GM23338 (cell line): ENCODE measurements around the gene THBS3. TPM values are rescaled to one million over a fixed set of nuclear protein-coding genes. Genes with fewer than 3 reads are reported as not detected.

Experiments used
- ATAC-seq: fragments of 200-7000 bp; cut with Tn5 transposase; 3 replicates; pipeline ENCODE4 v1.9.1; 2020
- DNase-seq: peaks from one replicate; pipeline ENCODE4 v3.0.0-alpha.2; 2015; ENCODE audit warnings: low spot score
- H2AFZ ChIP-seq: fragments of 200-600 bp; sonication (generic); 2 replicates; pipeline ENCODE4 v1.8.0; 2016; ENCODE audit warnings: antibody characterized with exemption, mild to moderate bottlenecking, moderate library complexity
- H3F3A ChIP-seq: fragments of 200-600 bp; sonication (generic); replicated peaks from 2 replicates; pipeline ENCODE4 v1.8.0; 2017; ENCODE audit warnings: antibody characterized with exemption, mixed run types, low read depth
- H3K27ac ChIP-seq: fragments of 200-600 bp; sonication (generic); 2 replicates; pipeline ENCODE4 v1.6.1; 2016; ENCODE audit warnings: low read depth
- H3K27me3 ChIP-seq: fragments of 200-600 bp; sonication (generic); 2 replicates; pipeline ENCODE4 v1.8.0; 2016; ENCODE audit warnings: mild to moderate bottlenecking, mixed run types, moderate library complexity; ENCODE audit not compliant: insufficient read depth
- H3K36me3 ChIP-seq: fragments of 200-600 bp; sonication (generic); 2 replicates; pipeline ENCODE4 v1.8.0; 2016; ENCODE audit warnings: mild to moderate bottlenecking; ENCODE audit not compliant: insufficient read depth
- H3K4me1 ChIP-seq: fragments of 200-600 bp; sonication (generic); 2 replicates; pipeline ENCODE4 v1.8.0; 2016; ENCODE audit warnings: mild to moderate bottlenecking, moderate library complexity; ENCODE audit not compliant: insufficient read depth
- H3K4me2 ChIP-seq: fragments of 200-600 bp; sonication (generic); 2 replicates; pipeline ENCODE4 v1.7.1; 2017; ENCODE audit warnings: mixed run types
- H3K4me3 ChIP-seq: fragments of 200-600 bp; sonication (generic); 2 replicates; pipeline ENCODE4 v1.6.1; 2016; ENCODE audit warnings: mixed run types
- H3K79me2 ChIP-seq: fragments of 200-600 bp; sonication (generic); replicated peaks from 2 replicates; pipeline ENCODE4 v1.8.0; 2017; ENCODE audit warnings: mild to moderate bottlenecking; ENCODE audit not compliant: insufficient read depth
- H3K9me2 ChIP-seq: fragments of 200-600 bp; sonication (generic); 2 replicates; pipeline ENCODE4 v1.8.0; 2017; ENCODE audit not compliant: insufficient read depth
- H4K20me1 ChIP-seq: fragments of 200-600 bp; sonication (generic); replicated peaks from 2 replicates; pipeline ENCODE4 v1.8.0; 2017; ENCODE audit warnings: mild to moderate bottlenecking; ENCODE audit not compliant: insufficient read depth
- H3K27ac Mint-ChIP-seq: 2 replicates; pipeline ENCODE4 v1.8.0; 2020; ENCODE audit warnings: inconsistent platforms, mild to moderate bottlenecking, moderate library complexity, mixed read lengths
- H3K27me3 Mint-ChIP-seq: 3 replicates; pipeline ENCODE4 v1.8.0; 2022; ENCODE audit warnings: low read depth, mild to moderate bottlenecking, moderate library complexity, mixed read lengths, inconsistent platforms; ENCODE audit not compliant: insufficient read depth, poor library complexity
- H3K36me3 Mint-ChIP-seq: 3 replicates; pipeline ENCODE4 v1.8.0; 2021; ENCODE audit warnings: low read depth, mild to moderate bottlenecking, inconsistent platforms, moderate library complexity, mixed read lengths
- H3K4me1 Mint-ChIP-seq: 3 replicates; pipeline ENCODE4 v1.8.0; 2020; ENCODE audit warnings: mild to moderate bottlenecking, inconsistent platforms, mixed read lengths
- H3K4me3 Mint-ChIP-seq: 3 replicates; pipeline ENCODE4 v1.8.0; 2021; ENCODE audit warnings: moderate library complexity, mild to moderate bottlenecking, inconsistent platforms, mixed read lengths
- H3K9me3 Mint-ChIP-seq: 3 replicates; pipeline ENCODE4 v1.8.0; 2020; ENCODE audit warnings: moderate library complexity, mild to moderate bottlenecking, inconsistent platforms, mixed read lengths
- NANOG ChIP-seq: IDR thresholded peaks from 2 replicates; pipeline ENCODE4 v1.6.1; 2016; ENCODE audit warnings: antibody characterized with exemption, borderline replicate concordance
- STAT1 ChIP-seq: IDR thresholded peaks from one replicate; pipeline ENCODE4 v1.6.1; 2016; ENCODE audit warnings: antibody characterized with exemption; ENCODE audit not compliant: unreplicated experiment
- ZNF331 ChIP-seq: fragments of 250-450 bp; sonication (Bioruptor Pico); IDR thresholded peaks from 2 replicates; pipeline ENCODE4 v1.5.0; 2020; ENCODE audit warnings: low read depth, mild to moderate bottlenecking, moderate library complexity
- polyA plus RNA-seq: library from polyadenylated mRNA; unstranded; fragments of >200 nt; fragmentation: Nextera tagmentation; extraction: Ambion mirVana; gene quantifications from 2 replicates; pipeline ENCODE4 v1.2.1, GENCODE V29; 2016
- total RNA-seq: library from RNA; depleted of rRNA; stranded (reverse); fragments of >200 nt; shearing (Covaris generic); gene quantifications from 2 replicates; pipeline ENCODE4 v1.2.3, GENCODE V29; 2014
- TF ChIP-seq, protein P1 (sequence below): fragments of 250-450 bp; sonication (Bioruptor Pico); IDR thresholded peaks from 2 replicates; pipeline ENCODE4 v1.5.0; 2020; ENCODE audit warnings: mild to moderate bottlenecking, moderate library complexity

THBS3 gene
- total and polyA plus RNA-seq, 2 experiments from 2014 or later = 1.2 to 4.3 TPM

DNA sequence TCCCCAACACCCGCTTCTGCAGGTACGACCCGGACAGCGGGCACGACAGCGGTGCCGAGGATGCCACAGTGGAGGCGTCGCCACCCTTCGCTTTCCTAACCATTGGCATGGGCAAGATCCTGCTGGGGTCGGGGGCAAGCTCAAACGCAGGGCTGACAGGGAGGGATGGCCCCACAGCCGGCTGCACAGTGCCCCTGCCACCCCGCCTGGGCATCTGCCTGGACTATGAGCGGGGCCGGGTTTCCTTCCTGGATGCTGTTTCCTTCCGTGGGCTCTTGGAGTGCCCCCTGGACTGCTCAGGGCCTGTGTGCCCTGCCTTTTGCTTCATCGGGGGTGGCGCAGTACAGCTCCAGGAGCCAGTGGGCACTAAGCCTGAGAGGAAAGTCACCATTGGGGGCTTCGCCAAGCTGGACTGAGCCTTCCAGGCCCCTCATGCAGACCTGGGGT is 23.9 kb downstream of the THBS3 start (continued):
- TF ChIP-seq, protein P1, sequence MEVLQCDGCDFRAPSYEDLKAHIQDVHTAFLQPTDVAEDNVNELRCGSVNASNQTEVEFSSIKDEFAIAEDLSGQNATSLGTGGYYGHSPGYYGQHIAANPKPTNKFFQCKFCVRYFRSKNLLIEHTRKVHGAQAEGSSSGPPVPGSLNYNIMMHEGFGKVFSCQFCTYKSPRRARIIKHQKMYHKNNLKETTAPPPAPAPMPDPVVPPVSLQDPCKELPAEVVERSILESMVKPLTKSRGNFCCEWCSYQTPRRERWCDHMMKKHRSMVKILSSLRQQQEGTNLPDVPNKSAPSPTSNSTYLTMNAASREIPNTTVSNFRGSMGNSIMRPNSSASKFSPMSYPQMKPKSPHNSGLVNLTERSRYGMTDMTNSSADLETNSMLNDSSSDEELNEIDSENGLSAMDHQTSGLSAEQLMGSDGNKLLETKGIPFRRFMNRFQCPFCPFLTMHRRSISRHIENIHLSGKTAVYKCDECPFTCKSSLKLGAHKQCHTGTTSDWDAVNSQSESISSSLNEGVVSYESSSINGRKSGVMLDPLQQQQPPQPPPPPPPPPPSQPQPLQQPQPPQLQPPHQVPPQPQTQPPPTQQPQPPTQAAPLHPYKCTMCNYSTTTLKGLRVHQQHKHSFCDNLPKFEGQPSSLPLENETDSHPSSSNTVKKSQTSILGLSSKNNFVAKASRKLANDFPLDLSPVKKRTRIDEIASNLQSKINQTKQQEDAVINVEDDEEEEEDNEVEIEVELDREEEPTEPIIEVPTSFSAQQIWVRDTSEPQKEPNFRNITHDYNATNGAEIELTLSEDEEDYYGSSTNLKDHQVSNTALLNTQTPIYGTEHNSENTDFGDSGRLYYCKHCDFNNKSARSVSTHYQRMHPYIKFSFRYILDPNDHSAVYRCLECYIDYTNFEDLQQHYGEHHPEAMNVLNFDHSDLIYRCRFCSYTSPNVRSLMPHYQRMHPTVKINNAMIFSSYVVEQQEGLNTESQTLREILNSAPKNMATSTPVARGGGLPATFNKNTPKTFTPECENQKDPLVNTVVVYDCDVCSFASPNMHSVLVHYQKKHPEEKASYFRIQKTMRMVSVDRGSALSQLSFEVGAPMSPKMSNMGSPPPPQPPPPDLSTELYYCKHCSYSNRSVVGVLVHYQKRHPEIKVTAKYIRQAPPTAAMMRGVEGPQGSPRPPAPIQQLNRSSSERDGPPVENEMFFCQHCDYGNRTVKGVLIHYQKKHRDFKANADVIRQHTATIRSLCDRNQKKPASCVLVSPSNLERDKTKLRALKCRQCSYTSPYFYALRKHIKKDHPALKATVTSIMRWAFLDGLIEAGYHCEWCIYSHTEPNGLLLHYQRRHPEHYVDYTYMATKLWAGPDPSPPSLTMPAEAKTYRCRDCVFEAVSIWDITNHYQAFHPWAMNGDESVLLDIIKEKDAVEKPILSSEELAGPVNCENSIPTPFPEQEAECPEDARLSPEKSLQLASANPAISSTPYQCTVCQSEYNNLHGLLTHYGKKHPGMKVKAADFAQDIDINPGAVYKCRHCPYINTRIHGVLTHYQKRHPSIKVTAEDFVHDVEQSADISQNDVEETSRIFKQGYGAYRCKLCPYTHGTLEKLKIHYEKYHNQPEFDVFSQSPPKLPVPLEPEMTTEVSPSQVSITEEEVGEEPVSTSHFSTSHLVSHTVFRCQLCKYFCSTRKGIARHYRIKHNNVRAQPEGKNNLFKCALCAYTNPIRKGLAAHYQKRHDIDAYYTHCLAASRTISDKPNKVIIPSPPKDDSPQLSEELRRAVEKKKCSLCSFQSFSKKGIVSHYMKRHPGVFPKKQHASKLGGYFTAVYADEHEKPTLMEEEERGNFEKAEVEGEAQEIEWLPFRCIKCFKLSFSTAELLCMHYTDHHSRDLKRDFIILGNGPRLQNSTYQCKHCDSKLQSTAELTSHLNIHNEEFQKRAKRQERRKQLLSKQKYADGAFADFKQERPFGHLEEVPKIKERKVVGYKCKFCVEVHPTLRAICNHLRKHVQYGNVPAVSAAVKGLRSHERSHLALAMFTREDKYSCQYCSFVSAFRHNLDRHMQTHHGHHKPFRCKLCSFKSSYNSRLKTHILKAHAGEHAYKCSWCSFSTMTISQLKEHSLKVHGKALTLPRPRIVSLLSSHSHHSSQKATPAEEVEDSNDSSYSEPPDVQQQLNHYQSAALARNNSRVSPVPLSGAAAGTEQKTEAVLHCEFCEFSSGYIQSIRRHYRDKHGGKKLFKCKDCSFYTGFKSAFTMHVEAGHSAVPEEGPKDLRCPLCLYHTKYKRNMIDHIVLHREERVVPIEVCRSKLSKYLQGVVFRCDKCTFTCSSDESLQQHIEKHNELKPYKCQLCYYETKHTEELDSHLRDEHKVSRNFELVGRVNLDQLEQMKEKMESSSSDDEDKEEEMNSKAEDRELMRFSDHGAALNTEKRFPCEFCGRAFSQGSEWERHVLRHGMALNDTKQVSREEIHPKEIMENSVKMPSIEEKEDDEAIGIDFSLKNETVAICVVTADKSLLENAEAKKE = no peak

DNA sequence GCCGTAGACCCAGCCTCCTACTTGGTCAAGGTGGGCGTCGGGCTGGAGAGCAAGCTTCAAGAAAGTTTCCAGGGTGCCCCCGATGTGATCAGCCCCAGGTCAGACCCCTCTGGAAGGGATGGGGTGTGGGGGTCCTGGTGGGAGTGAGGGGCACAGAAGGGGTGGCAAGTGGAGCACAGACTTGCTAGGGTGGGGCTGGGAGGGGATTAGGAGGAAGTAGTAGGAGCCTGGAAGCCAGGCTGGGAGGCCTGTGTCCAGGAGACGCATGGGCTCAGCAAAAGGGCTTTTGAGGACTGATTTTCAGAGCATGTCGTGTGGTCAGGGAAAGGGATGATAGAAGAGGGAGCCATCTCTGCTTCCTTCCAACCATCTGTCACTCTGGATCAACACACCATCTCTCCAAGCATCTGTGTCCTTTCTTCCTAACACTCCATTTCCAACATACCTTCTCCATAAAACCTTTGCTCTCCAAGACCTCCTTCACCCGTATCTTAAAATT is 25.6 kb downstream of the THBS3 start:
- peaks cover 48% of the 10 kb centered on the region for H3K36me3 Mint-ChIP-seq
- Histone ChIP-seq H3K36me3 (peaks cover 17% of the 10 kb centered on the region; the same call in 1 of the 2 replicates), H3K27ac (no peak overlapping the region), H2AFZ (no peak overlapping the region), H3K79me2 (no peaks in the 10 kb centered on the region), H3K9me2 (no peaks in the 10 kb centered on the region), H3K27me3 (no peaks in the 10 kb centered on the region), H3K4me2 (no peak overlapping the region), H3K4me1 (peaks cover 17% of the 10 kb centered on the region; the same call in 1 of the 2 replicates), H3K4me3 (no peak overlapping the region), H4K20me1 (no peaks in the 10 kb centered on the region), H3F3A (no peaks in the 10 kb centered on the region)
- ATAC-seq (no peak), DNase-seq (no peak)
- peaks cover 19% of the 10 kb centered on the region for H3K4me1 Mint-ChIP-seq
- TF ChIP-seq NANOG (no peak), ZNF331 (no peak), STAT1 (no peak)
- no peak overlapping the region for H3K27ac Mint-ChIP-seq
- H3K27me3 Mint-ChIP-seq = peaks cover 12% of the 10 kb centered on the region
- no peak overlapping the region for H3K4me3 Mint-ChIP-seq
- H3K9me3 Mint-ChIP-seq = no peaks in the 10 kb centered on the region
